OCI-LY7 (cell line): Measurements from ENCODE around the gene CPNE7.

Source experiments
- EZH2phosphoT487 ChIP-seq: fragments of 200-600 bp; sonication (generic); IDR thresholded peaks from 2 replicates; pipeline ENCODE4 v1.6.1; 2018; ENCODE audit warnings: low read depth, borderline replicate concordance, mild to moderate bottlenecking, mixed run types, antibody characterized with exemption, low read length, moderate library complexity, mixed read lengths
- TF ChIP-seq, protein P1 (sequence below): fragments of 200-600 bp; sonication (generic); conservative IDR thresholded peaks from 2 replicates; pipeline ENCODE4 v1.5.1; 2014; ENCODE audit warnings: mild to moderate bottlenecking, antibody characterized with exemption, low read length, moderate library complexity, mixed read lengths

DNA sequence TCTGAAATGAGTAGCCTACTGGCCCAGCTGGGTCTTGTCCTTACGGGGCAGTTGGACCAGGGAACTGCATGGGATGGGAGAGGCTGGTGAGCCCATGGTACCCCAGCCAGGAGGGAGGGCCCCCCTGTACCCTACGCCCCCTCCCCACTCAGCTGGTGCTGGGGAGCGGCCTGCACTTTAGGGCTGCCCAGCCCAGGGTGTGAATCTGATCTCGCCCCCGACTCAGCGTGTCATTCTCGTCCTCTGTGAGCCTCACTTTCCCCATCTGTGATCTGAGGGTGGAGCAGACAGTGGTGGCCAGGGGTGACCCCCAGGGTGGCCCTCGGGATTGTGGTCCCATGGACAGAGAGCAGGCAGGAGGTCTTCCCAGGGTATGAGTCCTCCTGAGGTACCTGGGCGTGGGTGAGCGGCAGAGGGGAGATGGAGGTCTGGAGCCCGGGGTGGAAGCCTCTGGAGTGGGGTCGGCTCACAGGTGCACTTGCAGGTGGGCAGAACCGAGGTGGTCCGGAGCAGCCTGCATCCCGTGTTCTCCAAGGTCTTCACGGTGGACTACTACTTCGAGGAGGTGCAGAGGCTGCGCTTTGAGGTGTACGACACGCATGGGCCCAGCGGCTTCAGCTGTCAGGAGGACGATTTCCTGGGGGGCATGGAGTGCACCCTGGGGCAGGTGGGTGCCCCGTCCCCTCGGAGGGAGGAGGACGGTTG is 1.6 kb downstream of the CPNE7 start:
- TF ChIP-seq, protein P1, sequence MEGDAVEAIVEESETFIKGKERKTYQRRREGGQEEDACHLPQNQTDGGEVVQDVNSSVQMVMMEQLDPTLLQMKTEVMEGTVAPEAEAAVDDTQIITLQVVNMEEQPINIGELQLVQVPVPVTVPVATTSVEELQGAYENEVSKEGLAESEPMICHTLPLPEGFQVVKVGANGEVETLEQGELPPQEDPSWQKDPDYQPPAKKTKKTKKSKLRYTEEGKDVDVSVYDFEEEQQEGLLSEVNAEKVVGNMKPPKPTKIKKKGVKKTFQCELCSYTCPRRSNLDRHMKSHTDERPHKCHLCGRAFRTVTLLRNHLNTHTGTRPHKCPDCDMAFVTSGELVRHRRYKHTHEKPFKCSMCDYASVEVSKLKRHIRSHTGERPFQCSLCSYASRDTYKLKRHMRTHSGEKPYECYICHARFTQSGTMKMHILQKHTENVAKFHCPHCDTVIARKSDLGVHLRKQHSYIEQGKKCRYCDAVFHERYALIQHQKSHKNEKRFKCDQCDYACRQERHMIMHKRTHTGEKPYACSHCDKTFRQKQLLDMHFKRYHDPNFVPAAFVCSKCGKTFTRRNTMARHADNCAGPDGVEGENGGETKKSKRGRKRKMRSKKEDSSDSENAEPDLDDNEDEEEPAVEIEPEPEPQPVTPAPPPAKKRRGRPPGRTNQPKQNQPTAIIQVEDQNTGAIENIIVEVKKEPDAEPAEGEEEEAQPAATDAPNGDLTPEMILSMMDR, result no peak
- TF ChIP-seq EZH2phosphoT487, result no peak
